ENCODE results near the gene MGST2. TPM values are rescaled to one million over a fixed set of nuclear protein-coding genes. Genes with fewer than 3 reads are reported as not detected.

Gene MGST2
- total RNA-seq (2014; rRNA removed) = 31.6 and 39.0 TPM in 2 replicates
- Bru-seq, nascent RNA = percentile 59 among the genes with signal in this experiment
- BruChase-seq, experiment 1, labeled RNA remaining after a 6-hour chase = percentile 49 among the genes with signal in this experiment
- percentile 55 among the genes with signal in this experiment for BruChase-seq, experiment 2, labeled RNA remaining after a 2-hour chase
- long read RNA-seq, transcript MGST2-201 (5 exons, 801 nt) = major isoform, 17 of 54 reads
- long read RNA-seq, partial matches to known transcripts = 3 of 54 reads
- long read RNA-seq, other reads (novel, unspliced or antisense) = 32 of 54 reads

- H3K27me3 ChIP-seq (ENCODE audit: low read length) = no peaks in the 10 kb centered on the region
- peak within 1 kb of the TSS; percentile 77 for H2AFZ ChIP-seq (ENCODE audit: low read length)
- peak within 1 kb of the TSS; percentile 80 for H3K27ac ChIP-seq (ENCODE audit: low read length)
- DNase-seq = peak; percentile 58
- H4K20me1 ChIP-seq (ENCODE audit: low read length) = no peaks in the 10 kb centered on the region
- H3K4me3 ChIP-seq (ENCODE audit: low read length) = peak within 1 kb of the TSS; percentile 70
- H3K79me2 ChIP-seq (ENCODE audit: low read length) = peaks cover 40% of the 10 kb centered on the region
- ChIA-PET CTCF (interaction anchor here (1.1 kb wide), 1 partner anchor 9 kb away, joined by 3 read pairs; no protein-coding TSS in a partner anchor), POLR2A (ENCODE audit: unreplicated experiment) (interaction anchor here (0.6 to 0.7 kb wide), 4 partner anchors 9 to 198 kb away, joined by 3 to 35 read pairs (median 4); no protein-coding TSS in a partner anchor)
- H3K4me2 ChIP-seq (ENCODE audit: low read length) = peak within 1 kb of the TSS; percentile 89
- intact Hi-C loops (cut with micrococcal nuclease) = no loop called here
- H3F3A ChIP-seq (ENCODE audit: low read length, unreplicated experiment) = no peaks in the 10 kb centered on the region
- H3K9me3 ChIP-seq (ENCODE audit: low read length) = no peaks in the 10 kb centered on the region
- peak within 1 kb of the TSS; percentile 66 for H3K9ac ChIP-seq (ENCODE audit: low read length)
- no peaks in the 10 kb centered on the region for H3K36me3 ChIP-seq (ENCODE audit: low read depth, low read length)
- BruUV-seq (replicated peaks) = TSS peak; percentile 89
- TF ChIP-seq CTCF (conservative IDR thresholded peaks at IDR 0.05; ENCODE audit: low read depth, low read length) (no peak), EZH2phosphoT487 (IDR thresholded peaks at IDR 0.05; ENCODE audit: borderline replicate concordance, low read length) (no peak), EZH2 (IDR thresholded peaks at IDR 0.05; ENCODE audit: low read length, unreplicated experiment) (no peak)
- no peaks in the 10 kb centered on the region for H3K9me2 ChIP-seq (replicated peaks; ENCODE audit: low read length)
- peaks cover 16% of the 10 kb centered on the region for H3K4me1 ChIP-seq (ENCODE audit: insufficient read depth, low read length)
- ATAC-seq = peak; percentile 82
These were observed at the start of gene MGST2 for GRCh38 chr4:139665690-139666529. TSS of gene MGST2 (plus strand) at chr4:139665819. CDS start at chr4:139666020, 201 bp downstream.

GRCh38 chr4:139617702-139618490 lies 47.7 kb upstream of the MGST2 start:
- POLR2A ChIA-PET (ENCODE audit: unreplicated experiment) = no interaction called here
- Histone ChIP-seq H3K4me3 (ENCODE audit: low read length) (no peak overlapping the region), H3K9ac (ENCODE audit: low read length) (no peak overlapping the region), H3K4me2 (ENCODE audit: low read length) (no peak overlapping the region), H3K79me2 (ENCODE audit: low read length) (no peaks in the 10 kb centered on the region), H3K27me3 (ENCODE audit: low read length) (no peaks in the 10 kb centered on the region), H3K36me3 (ENCODE audit: low read depth, low read length) (no peaks in the 10 kb centered on the region), H4K20me1 (ENCODE audit: low read length) (no peaks in the 10 kb centered on the region), H3F3A (ENCODE audit: low read length, unreplicated experiment) (no peaks in the 10 kb centered on the region), H2AFZ (ENCODE audit: low read length) (no peak overlapping the region), H3K9me2 (replicated peaks; ENCODE audit: low read length) (no peaks in the 10 kb centered on the region), H3K4me1 (ENCODE audit: insufficient read depth, low read length) (no peaks in the 10 kb centered on the region), H3K27ac (ENCODE audit: low read length) (no peak overlapping the region), H3K9me3 (ENCODE audit: low read length) (no peaks in the 10 kb centered on the region)
- peak; percentile 48 for DNase-seq
- BruUV-seq (replicated peaks) = no TSS peak
- no peak for TF ChIP-seq EZH2phosphoT487 (IDR thresholded peaks at IDR 0.05; ENCODE audit: borderline replicate concordance, low read length)
- TF ChIP-seq CTCF (conservative IDR thresholded peaks at IDR 0.05; ENCODE audit: low read depth, low read length) = peak; percentile 61
- intact Hi-C loops (cut with micrococcal nuclease) = no loop called here
- peak; percentile 53; the same call in 1 of the 2 replicates for ATAC-seq
- CTCF ChIA-PET = no interaction called here
